Neural crest cell (in vitro differentiated cells): ENCODE data around the gene ASB13. TPM values are rescaled to one million over a fixed set of nuclear protein-coding genes. Genes with fewer than 3 reads are reported as not detected.

Experiments used
- DNase-seq: peaks from one replicate; pipeline ENCODE4 v3.0.0; 2021; ENCODE audit warnings: low read depth, mixed read lengths, low spot score
- H3K27ac Mint-ChIP-seq: one replicate; pipeline ENCODE4 v1.8.0; 2021; ENCODE audit warnings: mild to moderate bottlenecking, mixed read lengths; ENCODE audit not compliant: unreplicated experiment
- H3K27me3 Mint-ChIP-seq: 2 replicates; pipeline ENCODE4 v1.8.0; 2021; ENCODE audit warnings: low read depth, mild to moderate bottlenecking, mixed read lengths
- H3K36me3 Mint-ChIP-seq: 2 replicates; pipeline ENCODE4 v1.8.0; 2021; ENCODE audit warnings: low read depth, mild to moderate bottlenecking, mixed read lengths
- H3K4me1 Mint-ChIP-seq: 2 replicates; pipeline ENCODE4 v1.8.0; 2021; ENCODE audit warnings: mixed read lengths
- H3K4me3 Mint-ChIP-seq: one replicate; pipeline ENCODE4 v1.8.0; 2021; ENCODE audit warnings: mild to moderate bottlenecking, mixed read lengths
- H3K9me3 Mint-ChIP-seq: 2 replicates; pipeline ENCODE4 v1.8.0; 2021; ENCODE audit warnings: mixed read lengths
- total RNA-seq: library from RNA; stranded (reverse); gene quantifications from 2 replicates; pipeline ENCODE4 v1.2.1, GENCODE V29; 2021
- TF ChIP-seq, protein P1 (sequence below): fragments of 200-600 bp; sonication (generic); conservative IDR thresholded peaks from 2 replicates; pipeline ENCODE4 v1.5.0; 2021; ENCODE audit warnings: antibody characterized with exemption, mild to moderate bottlenecking

The ASB13 gene
- total RNA-seq, 1 donor from 2014 or later, result 40.8 TPM

DNA sequence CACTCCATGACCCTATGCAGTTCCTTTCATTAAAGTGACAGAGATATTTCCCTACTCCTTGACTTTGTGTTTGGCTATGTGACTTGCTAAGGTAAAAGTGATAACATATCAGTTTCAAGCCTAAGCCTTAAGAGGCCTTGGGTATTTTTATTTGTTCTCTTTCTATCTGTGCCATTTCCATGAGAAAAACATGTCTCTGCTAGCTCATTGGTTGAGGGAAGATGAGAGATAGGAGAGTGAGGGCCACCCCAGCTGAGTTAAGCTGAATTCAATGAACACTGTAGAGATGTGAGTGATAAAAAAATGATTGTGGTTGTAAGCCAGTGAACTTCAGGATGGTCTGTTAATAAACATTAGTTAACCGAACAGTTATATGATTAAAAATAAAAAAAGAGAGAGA lies 31.7 kb upstream of the ASB13 start:
- Mint-ChIP-seq H3K27me3 (no peaks in the 10 kb centered on the region), H3K36me3 (no peaks in the 10 kb centered on the region), H3K9me3 (no peaks in the 10 kb centered on the region), H3K4me3 (no peak overlapping the region), H3K27ac (no peak overlapping the region), H3K4me1 (peaks cover 15% of the 10 kb centered on the region)
- TF ChIP-seq, protein P1, sequence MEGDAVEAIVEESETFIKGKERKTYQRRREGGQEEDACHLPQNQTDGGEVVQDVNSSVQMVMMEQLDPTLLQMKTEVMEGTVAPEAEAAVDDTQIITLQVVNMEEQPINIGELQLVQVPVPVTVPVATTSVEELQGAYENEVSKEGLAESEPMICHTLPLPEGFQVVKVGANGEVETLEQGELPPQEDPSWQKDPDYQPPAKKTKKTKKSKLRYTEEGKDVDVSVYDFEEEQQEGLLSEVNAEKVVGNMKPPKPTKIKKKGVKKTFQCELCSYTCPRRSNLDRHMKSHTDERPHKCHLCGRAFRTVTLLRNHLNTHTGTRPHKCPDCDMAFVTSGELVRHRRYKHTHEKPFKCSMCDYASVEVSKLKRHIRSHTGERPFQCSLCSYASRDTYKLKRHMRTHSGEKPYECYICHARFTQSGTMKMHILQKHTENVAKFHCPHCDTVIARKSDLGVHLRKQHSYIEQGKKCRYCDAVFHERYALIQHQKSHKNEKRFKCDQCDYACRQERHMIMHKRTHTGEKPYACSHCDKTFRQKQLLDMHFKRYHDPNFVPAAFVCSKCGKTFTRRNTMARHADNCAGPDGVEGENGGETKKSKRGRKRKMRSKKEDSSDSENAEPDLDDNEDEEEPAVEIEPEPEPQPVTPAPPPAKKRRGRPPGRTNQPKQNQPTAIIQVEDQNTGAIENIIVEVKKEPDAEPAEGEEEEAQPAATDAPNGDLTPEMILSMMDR, result no peak
- no peak for DNase-seq

DNA sequence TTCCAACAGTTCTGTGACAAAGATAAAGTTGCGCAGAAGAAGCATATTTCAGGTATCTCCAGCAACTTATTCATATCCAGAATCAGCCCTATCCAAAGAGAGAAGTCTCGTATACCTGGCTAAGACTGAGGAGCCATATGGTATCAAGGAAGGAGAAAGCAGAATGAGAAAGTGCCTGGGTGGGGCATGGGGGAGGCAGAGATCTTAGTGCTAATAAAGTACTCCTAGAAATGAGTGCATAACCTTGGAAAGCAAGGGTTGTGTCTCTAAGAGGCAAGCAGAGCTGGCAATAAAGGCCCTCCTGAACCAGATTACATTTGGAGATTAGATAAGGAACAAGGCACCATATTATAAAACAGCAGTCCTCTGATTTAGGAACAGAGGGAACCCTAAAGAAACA lies 30.9 kb upstream of the ASB13 start:
- Mint-ChIP-seq H3K9me3 (no peaks in the 10 kb centered on the region), H3K36me3 (no peaks in the 10 kb centered on the region), H3K27me3 (no peaks in the 10 kb centered on the region), H3K4me1 (peaks cover 20% of the 10 kb centered on the region), H3K27ac (no peak overlapping the region), H3K4me3 (no peak overlapping the region)
- TF ChIP-seq, protein P1, result no peak
- no peak for DNase-seq

DNA sequence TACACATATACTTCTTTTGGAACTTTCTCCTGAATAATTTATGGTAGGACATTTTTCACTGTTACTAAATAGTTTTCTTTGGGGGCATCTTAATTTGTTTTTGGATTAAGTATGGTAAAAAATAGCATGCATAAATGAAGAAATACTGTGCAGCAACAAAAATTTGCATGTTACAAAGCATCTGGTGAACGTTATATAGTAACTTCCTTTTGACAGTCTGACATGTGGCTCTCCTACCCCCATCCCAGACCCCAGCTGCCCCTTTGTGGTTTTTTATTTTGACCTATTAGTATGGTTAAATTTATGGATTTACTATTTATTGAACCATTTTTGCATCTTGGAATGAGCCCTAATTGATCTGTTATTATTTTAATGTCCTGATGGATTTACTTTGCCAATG lies 28.2 kb upstream of the ASB13 start:
- no peak overlapping the region for H3K4me3 Mint-ChIP-seq
- H3K36me3 Mint-ChIP-seq, result no peaks in the 10 kb centered on the region
- DNase-seq, result no peak
- no peak overlapping the region for H3K27ac Mint-ChIP-seq
- TF ChIP-seq, protein P1, result no peak
- no peaks in the 10 kb centered on the region for H3K9me3 Mint-ChIP-seq
- no peaks in the 10 kb centered on the region for H3K27me3 Mint-ChIP-seq
- peaks cover 30% of the 10 kb centered on the region for H3K4me1 Mint-ChIP-seq

DNA sequence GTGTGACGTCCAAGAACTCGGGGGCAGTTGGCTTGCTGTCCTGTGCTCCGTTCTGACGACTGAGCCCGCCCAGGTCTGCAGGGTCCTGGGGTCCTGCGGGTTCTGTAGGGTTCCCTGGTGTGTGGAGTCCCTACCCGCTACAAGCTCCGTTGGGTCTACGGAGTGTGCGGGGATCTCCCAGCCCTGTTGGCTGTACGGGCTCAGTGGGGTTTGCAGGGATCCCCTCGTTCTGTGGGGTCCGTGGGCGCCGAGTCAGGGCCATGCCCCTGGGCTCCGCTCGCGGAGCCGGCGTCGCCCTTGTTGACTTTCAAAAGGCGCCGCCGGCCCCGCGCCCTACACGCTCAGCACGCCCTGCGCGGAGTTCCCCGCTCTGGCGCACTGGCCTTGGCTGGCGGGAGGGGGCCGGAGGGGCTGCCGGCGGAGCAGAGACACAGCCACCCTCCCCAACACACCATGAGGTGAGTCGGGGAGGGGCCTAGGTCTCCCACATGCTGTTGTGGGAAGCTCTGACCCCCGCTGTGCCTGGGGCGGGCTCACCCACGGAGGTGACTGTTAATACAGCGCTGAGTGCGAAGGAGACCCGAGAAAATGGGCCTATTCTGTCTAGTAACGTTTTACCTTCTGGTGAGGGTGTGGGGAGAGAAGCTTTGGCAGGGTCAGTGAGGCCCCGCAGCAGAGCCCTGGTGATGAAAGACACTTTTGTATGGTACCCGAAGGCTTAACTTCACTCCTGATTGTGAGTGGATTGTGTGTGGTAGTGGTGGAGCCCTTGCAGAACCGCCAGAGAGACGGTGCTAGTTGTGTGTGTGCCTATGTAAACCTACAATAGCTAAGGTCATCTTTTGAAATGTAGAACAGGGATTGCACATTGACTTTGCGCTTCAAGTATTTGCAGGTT lies 26.3 kb upstream of the ASB13 start:
- Mint-ChIP-seq H3K36me3 (no peaks in the 10 kb centered on the region), H3K4me1 (peaks cover 30% of the 10 kb centered on the region), H3K27me3 (no peaks in the 10 kb centered on the region), H3K27ac (peak overlapping the region; percentile 53), H3K4me3 (peak overlapping the region; percentile 86), H3K9me3 (no peaks in the 10 kb centered on the region)
- TF ChIP-seq, protein P1, result no peak
- peak; percentile 58 for DNase-seq

DNA sequence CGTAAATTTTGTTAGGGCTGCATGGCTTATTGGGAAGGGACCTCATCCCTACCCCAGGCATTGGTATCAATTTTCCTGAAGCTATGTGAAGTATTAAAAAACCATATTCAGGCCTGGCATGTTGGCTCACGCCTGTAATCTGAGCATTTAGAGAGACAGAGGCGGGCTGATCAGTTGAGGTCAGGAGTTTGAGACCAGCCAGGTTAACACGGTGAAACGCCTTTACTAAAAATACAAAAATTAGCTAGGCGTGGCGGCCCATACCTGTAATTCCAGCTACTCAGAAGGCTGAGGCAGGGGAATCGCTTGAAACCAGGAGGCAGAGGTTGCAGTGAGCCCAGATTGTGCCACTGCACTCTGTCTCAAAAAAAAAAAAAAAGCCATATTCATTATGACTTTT lies 25.4 kb upstream of the ASB13 start:
- no peaks in the 10 kb centered on the region for H3K36me3 Mint-ChIP-seq
- H3K4me3 Mint-ChIP-seq, result peak overlapping the region; percentile 86
- H3K4me1 Mint-ChIP-seq, result peaks cover 30% of the 10 kb centered on the region
- no peaks in the 10 kb centered on the region for H3K27me3 Mint-ChIP-seq
- no peak for DNase-seq
- TF ChIP-seq, protein P1, result no peak
- no peak overlapping the region for H3K27ac Mint-ChIP-seq
- no peaks in the 10 kb centered on the region for H3K9me3 Mint-ChIP-seq
